ENCODE data around the gene CNTRL. TPM values are rescaled to one million over a fixed set of nuclear protein-coding genes. Genes with fewer than 3 reads are reported as not detected.
"Not testable (repeated sequence)": the region's sequence is repeated elsewhere in the genome, so short reads cannot be mapped to it uniquely, and the experiment has no call there.

The CNTRL gene
- total RNA-seq, 1 experiment from 2014 or later = 13.4 TPM

DNA sequence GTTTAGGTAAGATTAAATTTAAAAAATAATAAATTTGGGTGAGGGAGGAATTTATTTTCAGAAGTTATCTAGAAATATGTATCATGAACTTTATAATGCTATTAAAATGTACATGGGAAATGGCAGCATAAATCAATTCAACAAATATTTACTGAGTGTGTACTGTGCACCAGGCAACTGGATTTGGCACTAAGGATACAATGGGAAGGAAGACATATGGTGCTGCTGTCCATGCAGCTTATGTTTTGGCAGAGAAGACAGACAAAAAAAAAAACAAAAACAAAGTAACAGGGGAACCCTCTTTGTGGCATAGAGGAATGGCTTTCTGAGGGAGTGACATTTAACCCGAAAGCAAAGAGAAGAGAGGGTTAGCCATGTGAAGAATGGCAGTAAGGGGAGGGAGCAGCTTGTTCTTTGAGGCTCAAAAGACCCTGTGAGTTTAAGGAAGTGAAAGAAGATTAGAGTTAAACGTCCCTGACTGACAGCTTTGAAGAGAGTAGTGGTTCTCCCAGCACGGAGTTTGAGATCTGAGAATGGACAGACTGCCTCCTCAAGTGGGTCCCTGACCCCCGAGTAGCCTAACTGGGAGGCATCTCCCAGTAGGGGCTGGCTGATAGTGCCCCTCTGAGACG is 23.9 kb downstream of the CNTRL start:
- BruUV-seq (replicated peaks) = no TSS peak
- H3K79me2 ChIP-seq (ENCODE audit: insufficient read depth, low read length) = no peaks in the 10 kb centered on the region
- no peak overlapping the region for H3K9ac ChIP-seq (ENCODE audit: low read length)
- H3K4me3 ChIP-seq (replicated peaks in 1 of 2; ENCODE audit: low read depth in 1 of 2, low read length in 2 of 2) = no peak overlapping the region
- no peak overlapping the region for H3K27ac ChIP-seq (ENCODE audit: low read depth, low read length)
- no peak overlapping the region for H3K4me2 ChIP-seq (ENCODE audit: low read length)
- intact Hi-C loops (cut with micrococcal nuclease) = no loop called here
- no peak for ATAC-seq
- no peaks in the 10 kb centered on the region for H3K9me2 ChIP-seq (ENCODE audit: insufficient read depth)
- no peaks in the 10 kb centered on the region for H3K36me3 ChIP-seq (ENCODE audit: control insufficient read depth in 1 of 2, insufficient read depth in 2 of 2, low read length in 2 of 2)
- no peak for TF ChIP-seq CEBPB (IDR thresholded peaks at IDR 0.05; ENCODE audit: low read depth)
- no peak for TF ChIP-seq YY1 (IDR thresholded peaks at IDR 0.05; ENCODE audit: extremely low read depth, insufficient replicate concordance, low read depth, low read length)
- no peak for TF ChIP-seq POLR2AphosphoS5 (IDR thresholded peaks at IDR 0.05; ENCODE audit: low read depth, low read length)
- TF ChIP-seq, protein P1, sequence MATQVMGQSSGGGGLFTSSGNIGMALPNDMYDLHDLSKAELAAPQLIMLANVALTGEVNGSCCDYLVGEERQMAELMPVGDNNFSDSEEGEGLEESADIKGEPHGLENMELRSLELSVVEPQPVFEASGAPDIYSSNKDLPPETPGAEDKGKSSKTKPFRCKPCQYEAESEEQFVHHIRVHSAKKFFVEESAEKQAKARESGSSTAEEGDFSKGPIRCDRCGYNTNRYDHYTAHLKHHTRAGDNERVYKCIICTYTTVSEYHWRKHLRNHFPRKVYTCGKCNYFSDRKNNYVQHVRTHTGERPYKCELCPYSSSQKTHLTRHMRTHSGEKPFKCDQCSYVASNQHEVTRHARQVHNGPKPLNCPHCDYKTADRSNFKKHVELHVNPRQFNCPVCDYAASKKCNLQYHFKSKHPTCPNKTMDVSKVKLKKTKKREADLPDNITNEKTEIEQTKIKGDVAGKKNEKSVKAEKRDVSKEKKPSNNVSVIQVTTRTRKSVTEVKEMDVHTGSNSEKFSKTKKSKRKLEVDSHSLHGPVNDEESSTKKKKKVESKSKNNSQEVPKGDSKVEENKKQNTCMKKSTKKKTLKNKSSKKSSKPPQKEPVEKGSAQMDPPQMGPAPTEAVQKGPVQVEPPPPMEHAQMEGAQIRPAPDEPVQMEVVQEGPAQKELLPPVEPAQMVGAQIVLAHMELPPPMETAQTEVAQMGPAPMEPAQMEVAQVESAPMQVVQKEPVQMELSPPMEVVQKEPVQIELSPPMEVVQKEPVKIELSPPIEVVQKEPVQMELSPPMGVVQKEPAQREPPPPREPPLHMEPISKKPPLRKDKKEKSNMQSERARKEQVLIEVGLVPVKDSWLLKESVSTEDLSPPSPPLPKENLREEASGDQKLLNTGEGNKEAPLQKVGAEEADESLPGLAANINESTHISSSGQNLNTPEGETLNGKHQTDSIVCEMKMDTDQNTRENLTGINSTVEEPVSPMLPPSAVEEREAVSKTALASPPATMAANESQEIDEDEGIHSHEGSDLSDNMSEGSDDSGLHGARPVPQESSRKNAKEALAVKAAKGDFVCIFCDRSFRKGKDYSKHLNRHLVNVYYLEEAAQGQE (IDR thresholded peaks at IDR 0.05; ENCODE audit: low read depth) = no peak
- no peak for TF ChIP-seq CBX3 (IDR thresholded peaks at IDR 0.05; ENCODE audit: low read depth)
- TF ChIP-seq, protein P2, sequence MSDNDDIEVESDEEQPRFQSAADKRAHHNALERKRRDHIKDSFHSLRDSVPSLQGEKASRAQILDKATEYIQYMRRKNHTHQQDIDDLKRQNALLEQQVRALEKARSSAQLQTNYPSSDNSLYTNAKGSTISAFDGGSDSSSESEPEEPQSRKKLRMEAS (IDR thresholded peaks at IDR 0.05) = no peak
- TF ChIP-seq, protein P3, sequence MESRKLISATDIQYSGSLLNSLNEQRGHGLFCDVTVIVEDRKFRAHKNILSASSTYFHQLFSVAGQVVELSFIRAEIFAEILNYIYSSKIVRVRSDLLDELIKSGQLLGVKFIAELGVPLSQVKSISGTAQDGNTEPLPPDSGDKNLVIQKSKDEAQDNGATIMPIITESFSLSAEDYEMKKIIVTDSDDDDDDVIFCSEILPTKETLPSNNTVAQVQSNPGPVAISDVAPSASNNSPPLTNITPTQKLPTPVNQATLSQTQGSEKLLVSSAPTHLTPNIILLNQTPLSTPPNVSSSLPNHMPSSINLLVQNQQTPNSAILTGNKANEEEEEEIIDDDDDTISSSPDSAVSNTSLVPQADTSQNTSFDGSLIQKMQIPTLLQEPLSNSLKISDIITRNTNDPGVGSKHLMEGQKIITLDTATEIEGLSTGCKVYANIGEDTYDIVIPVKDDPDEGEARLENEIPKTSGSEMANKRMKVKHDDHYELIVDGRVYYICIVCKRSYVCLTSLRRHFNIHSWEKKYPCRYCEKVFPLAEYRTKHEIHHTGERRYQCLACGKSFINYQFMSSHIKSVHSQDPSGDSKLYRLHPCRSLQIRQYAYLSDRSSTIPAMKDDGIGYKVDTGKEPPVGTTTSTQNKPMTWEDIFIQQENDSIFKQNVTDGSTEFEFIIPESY (IDR thresholded peaks at IDR 0.05; ENCODE audit: extremely low read depth, insufficient replicate concordance, low read length) = no peak
- no peak for TF ChIP-seq SIN3A (IDR thresholded peaks at IDR 0.05; ENCODE audit: low read depth)
- no peak for TF ChIP-seq ZNF274 (IDR thresholded peaks at IDR 0.05; ENCODE audit: low read depth, low read length)
- no peak for TF ChIP-seq JUND (IDR thresholded peaks at IDR 0.05)
- TF ChIP-seq EGR1 (IDR thresholded peaks at IDR 0.05; ENCODE audit: low read depth) = no peak
- TF ChIP-seq RAD21 (IDR thresholded peaks at IDR 0.05; ENCODE audit: low read depth) = no peak
- no peak for TF ChIP-seq FOSL1 (IDR thresholded peaks at IDR 0.05; ENCODE audit: low read depth)
- no peak for TF ChIP-seq EZH2 (IDR thresholded peaks at IDR 0.05)
- TF ChIP-seq SP1 (IDR thresholded peaks at IDR 0.05; ENCODE audit: low read depth) = no peak
- no peak for TF ChIP-seq POLR2A (IDR thresholded peaks at IDR 0.05; ENCODE audit: borderline replicate concordance, extremely low read depth, insufficient read depth, insufficient read length)
- no peaks in the 10 kb centered on the region for H3K9me3 ChIP-seq (ENCODE audit: control insufficient read depth in 1 of 2, insufficient read depth in 1 of 2, low read depth in 1 of 2, low read length in 2 of 2)
- H4K20me1 ChIP-seq (ENCODE audit: insufficient read depth) = no peaks in the 10 kb centered on the region
- H3K27me3 ChIP-seq (ENCODE audit: insufficient read depth, low read length) = no peaks in the 10 kb centered on the region
- RAD21 ChIA-PET (ENCODE audit: low non-redundant PET in 1 of 2, low total read pairs in 2 of 2, uncharacterized antibody in 2 of 2, unreplicated experiment in 2 of 2) = no interaction called here
- CTCF ChIA-PET = no interaction called here
- POLR2A ChIA-PET = no interaction called here
- no peak overlapping the region for H2AFZ ChIP-seq (ENCODE audit: low read depth, low read length, poor library complexity, severe bottlenecking)
- no peaks in the 10 kb centered on the region for H3K4me1 ChIP-seq (ENCODE audit: control insufficient read depth in 1 of 2, insufficient read depth in 2 of 2, low read length in 2 of 2)
- no peak for DNase-seq (ENCODE audit: low read depth, low spot score)

DNA sequence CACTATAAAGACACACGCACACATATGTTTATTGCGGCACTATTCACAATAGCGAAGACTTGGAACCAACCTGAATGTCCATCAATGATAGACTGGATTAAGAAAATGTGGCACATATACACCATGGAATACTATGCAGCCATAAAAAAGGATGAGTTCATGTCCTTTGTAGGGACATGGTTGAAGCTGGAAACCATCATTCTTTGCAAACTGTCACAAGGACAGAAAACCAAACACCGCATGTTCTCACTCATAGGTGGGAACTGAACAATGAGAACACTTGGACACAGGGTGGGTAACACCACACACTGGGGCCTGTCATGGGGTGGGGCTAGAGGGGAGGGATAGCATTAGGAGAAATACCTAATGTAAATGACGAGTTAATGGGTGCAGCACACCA is 29.3 kb downstream of the CNTRL start:
- H3K79me2 ChIP-seq (ENCODE audit: insufficient read depth, low read length); H4K20me1 ChIP-seq (ENCODE audit: insufficient read depth); ATAC-seq; H3K27ac ChIP-seq (ENCODE audit: low read depth, low read length); H3K4me1 ChIP-seq (ENCODE audit: control insufficient read depth in 1 of 2, insufficient read depth in 2 of 2, low read length in 2 of 2); BruUV-seq (replicated peaks); intact Hi-C loops (cut with micrococcal nuclease); H3K9ac ChIP-seq (ENCODE audit: low read length); H3K9me3 ChIP-seq (ENCODE audit: control insufficient read depth in 1 of 2, insufficient read depth in 1 of 2, low read depth in 1 of 2, low read length in 2 of 2); H2AFZ ChIP-seq (ENCODE audit: low read depth, low read length, poor library complexity, severe bottlenecking); RAD21 ChIA-PET (ENCODE audit: low non-redundant PET in 1 of 2, low total read pairs in 2 of 2, uncharacterized antibody in 2 of 2, unreplicated experiment in 2 of 2); POLR2A ChIA-PET; CTCF ChIA-PET; DNase-seq (ENCODE audit: low read depth, low spot score); H3K36me3 ChIP-seq (ENCODE audit: control insufficient read depth in 1 of 2, insufficient read depth in 2 of 2, low read length in 2 of 2); H3K27me3 ChIP-seq (ENCODE audit: insufficient read depth, low read length); H3K4me2 ChIP-seq (ENCODE audit: low read length); H3K4me3 ChIP-seq (replicated peaks in 1 of 2; ENCODE audit: low read depth in 1 of 2, low read length in 2 of 2); H3K9me2 ChIP-seq (ENCODE audit: insufficient read depth): not testable (repeated sequence)
